Neutrophil (primary cell): Measurements from ENCODE around the gene SLC16A8.

Source experiments
- H3K27ac ChIP-seq: fragments of 200-600 bp; sonication (generic); 2 replicates; pipeline ENCODE4 v1.5.1; 2016; ENCODE audit warnings: mild to moderate bottlenecking, moderate library complexity
- H3K27me3 ChIP-seq: fragments of 200-600 bp; sonication (generic); 2 replicates; pipeline ENCODE4 v1.6.0; 2016; ENCODE audit warnings: mild to moderate bottlenecking
- H3K36me3 ChIP-seq: fragments of 200-600 bp; sonication (generic); 2 replicates; pipeline ENCODE4 v1.5.1; 2017
- H3K4me1 ChIP-seq, 2 experiments: fragments of 200-600 bp in 1 of 2; sonication (generic) in 1 of 2; 1 replicate in 1 of 2; 2 replicates in 1 of 2; pipeline versions ENCODE4 v1.5.1 to v1.6.1; 2013 to 2016; ENCODE audit warnings: low read depth in 1 of 2, low read length in 1 of 2, mild to moderate bottlenecking in 1 of 2, moderate library complexity in 1 of 2; ENCODE audit not compliant: control insufficient read depth in 1 of 2, insufficient read depth in 1 of 2
- H3K4me3 ChIP-seq, 2 experiments: fragments of 200-600 bp in 1 of 2; sonication (generic) in 1 of 2; 1 replicate in 1 of 2; 2 replicates in 1 of 2; pipeline ENCODE4 v1.5.1; 2013 to 2016; ENCODE audit warnings: low read depth in 1 of 2, low read length in 1 of 2, mild to moderate bottlenecking in 1 of 2, moderate library complexity in 1 of 2
- H3K9me3 ChIP-seq: fragments of 200-600 bp; sonication (generic); 2 replicates; pipeline ENCODE4 v1.5.1; 2016
- TF ChIP-seq, protein P1 (sequence below): fragments of 200-600 bp; sonication (generic); IDR thresholded peaks from 2 replicates; pipeline ENCODE4 v1.5.1; 2016; ENCODE audit warnings: antibody characterized with exemption

SLC16A8 gene

DNA sequence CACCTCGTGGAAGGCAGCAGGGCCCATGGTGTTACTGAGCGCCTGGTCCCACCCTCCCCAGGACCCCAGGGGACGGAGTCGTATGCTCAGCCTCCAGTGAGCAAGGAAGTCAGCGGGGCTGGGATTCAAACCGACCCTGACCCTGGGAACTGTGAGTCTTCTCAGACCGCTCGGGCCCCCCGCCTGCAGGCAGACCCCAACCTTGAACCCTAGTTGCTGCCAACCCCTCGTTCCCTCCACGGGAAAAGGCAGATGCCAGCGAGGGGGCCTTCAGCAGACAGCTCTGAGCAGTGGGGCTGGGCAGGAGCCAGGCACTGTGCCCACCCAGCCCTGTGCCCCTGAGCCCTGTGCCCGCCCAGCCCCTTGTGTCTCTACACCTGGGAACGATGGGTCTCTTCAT lies 6.4 kb downstream of the SLC16A8 start:
- Histone ChIP-seq H3K36me3 (peaks cover 44% of the 10 kb centered on the region), H3K9me3 (no peaks in the 10 kb centered on the region), H3K27ac (no peak overlapping the region), H3K4me1 (peaks cover 8% of the 10 kb centered on the region in 2 experiments), H3K4me3 (no peak overlapping the region), H3K27me3 (peaks cover 33% of the 10 kb centered on the region)
- TF ChIP-seq, protein P1, sequence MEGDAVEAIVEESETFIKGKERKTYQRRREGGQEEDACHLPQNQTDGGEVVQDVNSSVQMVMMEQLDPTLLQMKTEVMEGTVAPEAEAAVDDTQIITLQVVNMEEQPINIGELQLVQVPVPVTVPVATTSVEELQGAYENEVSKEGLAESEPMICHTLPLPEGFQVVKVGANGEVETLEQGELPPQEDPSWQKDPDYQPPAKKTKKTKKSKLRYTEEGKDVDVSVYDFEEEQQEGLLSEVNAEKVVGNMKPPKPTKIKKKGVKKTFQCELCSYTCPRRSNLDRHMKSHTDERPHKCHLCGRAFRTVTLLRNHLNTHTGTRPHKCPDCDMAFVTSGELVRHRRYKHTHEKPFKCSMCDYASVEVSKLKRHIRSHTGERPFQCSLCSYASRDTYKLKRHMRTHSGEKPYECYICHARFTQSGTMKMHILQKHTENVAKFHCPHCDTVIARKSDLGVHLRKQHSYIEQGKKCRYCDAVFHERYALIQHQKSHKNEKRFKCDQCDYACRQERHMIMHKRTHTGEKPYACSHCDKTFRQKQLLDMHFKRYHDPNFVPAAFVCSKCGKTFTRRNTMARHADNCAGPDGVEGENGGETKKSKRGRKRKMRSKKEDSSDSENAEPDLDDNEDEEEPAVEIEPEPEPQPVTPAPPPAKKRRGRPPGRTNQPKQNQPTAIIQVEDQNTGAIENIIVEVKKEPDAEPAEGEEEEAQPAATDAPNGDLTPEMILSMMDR = no peak

GRCh38 chr22:38077096-38077495 lies 6.9 kb downstream of the SLC16A8 start:
- H3K9me3 ChIP-seq = no peaks in the 10 kb centered on the region
- peaks cover 8% of the 10 kb centered on the region in 2 experiments for H3K4me1 ChIP-seq
- peaks cover 28% of the 10 kb centered on the region for H3K27me3 ChIP-seq
- peaks cover 49% of the 10 kb centered on the region for H3K36me3 ChIP-seq
- no peak overlapping the region for H3K27ac ChIP-seq
- TF ChIP-seq, protein P1 = no peak
- H3K4me3 ChIP-seq = no peak overlapping the region

DNA sequence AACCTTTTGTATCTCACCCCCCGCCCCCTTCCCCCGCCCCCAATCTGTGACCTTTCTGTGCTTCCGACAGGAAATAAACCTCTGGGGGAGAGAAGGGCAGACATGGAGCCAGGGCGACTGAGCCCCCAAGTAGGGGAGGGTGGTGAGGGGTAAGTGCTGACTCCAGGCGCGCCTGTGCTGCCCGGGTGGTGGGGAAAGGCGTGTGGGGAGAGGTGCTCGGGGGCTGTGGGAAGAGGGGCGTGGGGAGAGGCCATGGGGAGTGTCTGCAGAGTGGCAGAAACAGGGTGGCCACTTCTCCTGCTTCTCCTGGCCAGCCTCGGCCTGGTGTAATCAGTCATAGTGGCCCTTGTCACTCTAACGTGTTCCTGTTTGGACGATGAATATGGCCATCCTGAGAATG lies 8.0 kb downstream of the SLC16A8 start:
- Histone ChIP-seq H3K4me3 (no peak overlapping the region), H3K27ac (no peak overlapping the region), H3K36me3 (peaks cover 61% of the 10 kb centered on the region), H3K27me3 (peaks cover 17% of the 10 kb centered on the region), H3K4me1 (peaks cover 1 to 2% of the 10 kb centered on the region in 2 experiments), H3K9me3 (no peaks in the 10 kb centered on the region)
- TF ChIP-seq, protein P1 = no peak

DNA sequence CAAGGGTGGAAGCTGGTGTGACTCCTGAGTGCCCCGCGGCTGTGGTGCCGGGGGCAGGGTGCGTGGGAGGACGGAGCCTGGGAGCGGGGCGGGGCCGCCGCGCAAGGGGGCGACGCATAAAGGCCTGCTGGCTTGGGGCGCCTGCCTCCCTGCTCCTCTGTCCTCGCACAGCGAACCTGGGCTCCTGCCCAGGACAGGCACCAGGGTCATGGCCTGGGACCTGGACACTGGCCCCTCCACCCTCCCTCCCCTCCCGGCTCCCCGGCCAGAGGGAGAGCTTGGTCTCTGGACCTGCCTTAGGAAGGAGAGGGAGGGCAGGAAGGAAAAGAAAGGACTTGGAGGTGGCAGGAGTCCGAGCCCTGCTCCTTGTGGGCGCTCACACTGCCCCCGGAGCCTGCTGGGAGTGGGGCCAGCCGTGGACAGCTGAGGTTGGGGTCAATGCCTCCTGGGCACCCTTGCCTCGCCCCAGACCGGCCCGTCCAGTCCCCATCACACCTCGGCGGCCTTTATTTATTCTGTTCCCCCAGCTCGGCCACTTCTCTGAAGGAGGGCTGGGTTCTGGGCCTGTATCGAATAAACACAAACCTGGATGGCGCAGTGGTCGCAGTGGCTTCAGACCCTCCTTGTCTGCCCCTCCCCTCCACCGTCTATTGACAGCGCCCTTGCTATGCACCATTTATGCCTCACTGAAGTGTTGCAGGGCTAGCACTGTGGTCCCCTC lies 8.7 kb downstream of the SLC16A8 start:
- H3K4me3 ChIP-seq = no peak overlapping the region
- TF ChIP-seq, protein P1 = no peak
- no peaks in the 10 kb centered on the region for H3K9me3 ChIP-seq
- peaks cover 10% of the 10 kb centered on the region for H3K27me3 ChIP-seq
- H3K4me1 ChIP-seq = no peaks in the 10 kb centered on the region
- H3K36me3 ChIP-seq = peaks cover 68% of the 10 kb centered on the region
- no peak overlapping the region for H3K27ac ChIP-seq

DNA sequence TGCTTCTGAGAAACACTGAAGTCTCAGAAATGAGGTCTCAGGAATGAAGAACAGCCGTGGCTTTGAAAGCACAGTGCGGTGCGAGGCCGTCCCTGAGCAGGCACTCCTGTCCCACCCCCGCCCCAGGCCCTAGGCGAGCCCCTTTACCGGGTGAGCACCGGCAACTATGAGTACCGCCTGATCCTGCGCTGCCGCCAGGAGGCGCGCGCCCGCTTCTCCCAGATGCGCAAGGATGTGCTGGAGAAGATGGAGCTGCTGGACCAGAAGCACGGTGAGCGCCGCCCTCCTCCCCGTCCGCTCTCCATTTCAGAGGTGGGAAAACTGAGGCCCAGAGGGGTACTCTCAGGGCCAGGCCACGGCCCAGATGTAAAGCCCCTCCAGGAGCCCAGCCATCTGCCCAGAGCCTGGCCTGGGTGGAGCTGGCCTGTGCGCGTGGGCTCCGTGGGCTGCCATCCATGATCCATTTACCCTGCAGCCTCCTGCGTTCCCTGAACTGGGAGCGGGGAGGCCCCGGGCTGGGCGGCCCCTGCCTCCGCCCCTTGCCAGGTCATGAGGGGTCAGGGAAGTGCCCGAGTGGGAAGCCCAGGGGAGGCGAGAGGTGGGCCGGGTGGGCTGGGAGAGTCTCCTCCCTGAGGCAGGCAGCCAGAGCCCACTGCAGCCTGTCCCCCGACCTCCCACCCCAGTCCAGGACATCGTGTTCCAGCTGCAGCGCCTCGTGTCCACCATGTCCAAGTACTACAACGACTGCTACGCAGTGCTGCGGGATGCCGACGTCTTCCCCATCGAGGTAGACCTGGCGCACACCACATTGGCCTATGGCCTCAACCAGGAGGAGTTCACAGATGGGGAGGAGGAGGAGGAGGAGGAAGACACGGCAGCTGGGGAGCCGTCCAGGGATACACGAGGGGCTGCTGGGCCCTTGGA lies 9.5 kb downstream of the SLC16A8 start:
- peaks cover 72% of the 10 kb centered on the region for H3K36me3 ChIP-seq
- H3K27me3 ChIP-seq = peaks cover 2% of the 10 kb centered on the region
- no peaks in the 10 kb centered on the region for H3K9me3 ChIP-seq
- TF ChIP-seq, protein P1 = no peak
- H3K4me1 ChIP-seq = no peaks in the 10 kb centered on the region
- H3K4me3 ChIP-seq = no peak overlapping the region
- no peak overlapping the region for H3K27ac ChIP-seq
